Myocyte (in vitro differentiated cells): ENCODE results near the gene SDCBP2. TPM values are rescaled to one million over a fixed set of nuclear protein-coding genes. Genes with fewer than 3 reads are reported as not detected.

Experiments
- DNase-seq: peaks from one replicate; pipeline ENCODE4 v3.0.0-alpha.2; 2012; ENCODE audit warnings: low read depth
- total RNA-seq: library from RNA; depleted of rRNA; stranded (reverse); fragments of >200 nt; gene quantifications from 2 replicates; pipeline ENCODE4 v1.2.3, GENCODE V29; 2014

Gene SDCBP2
- total RNA-seq, 1 donor from 2014 or later, result 1.8 TPM

- DNase-seq, result no peak
These were observed 51.2 kb downstream of the SDCBP2 start for GRCh38 chr20:1277529-1278322.

- DNase-seq, result no peak
These were observed 53.0 kb downstream of the SDCBP2 start for GRCh38 chr20:1275919-1276318.

GRCh38 chr20:1274485-1275311 lies 54.2 kb downstream of the SDCBP2 start:
- peak; percentile 59 for DNase-seq

- peak; percentile 91 for DNase-seq
These were observed 55.6 kb downstream of the SDCBP2 start for GRCh38 chr20:1273366-1273765.

- no peak for DNase-seq
These were observed 56.4 kb downstream of the SDCBP2 start for GRCh38 chr20:1272368-1273100.

GRCh38 chr20:1269850-1270249 lies 59.1 kb downstream of the SDCBP2 start:
- no peak for DNase-seq

- no peak for DNase-seq
These were observed 59.7 kb downstream of the SDCBP2 start for GRCh38 chr20:1269235-1269634.

- peak; percentile 75 for DNase-seq
These were observed 61.0 kb downstream of the SDCBP2 start for GRCh38 chr20:1267809-1268374.

- no peak for DNase-seq
These were observed 61.8 kb downstream of the SDCBP2 start for GRCh38 chr20:1267161-1267560.

GRCh38 chr20:1266167-1266973 lies 62.6 kb downstream of the SDCBP2 start, which contains the start of gene SNPH:
TSS of gene SNPH (plus strand) at chr20:1266294. CDS start at chr20:1296240, 29,946 bp downstream.
- peak; percentile 82 for DNase-seq

- DNase-seq, result no peak
These were observed 63.1 kb downstream of the SDCBP2 start for GRCh38 chr20:1265916-1266166.

GRCh38 chr20:1265226-1265915 lies 63.6 kb downstream of the SDCBP2 start:
- no peak for DNase-seq

GRCh38 chr20:1264727-1265126 lies 64.2 kb downstream of the SDCBP2 start:
- DNase-seq, result no peak

GRCh38 chr20:1263853-1264252 lies 65.1 kb downstream of the SDCBP2 start:
- DNase-seq, result no peak

Other genes with a start within 250 kb of the SDCBP2 start
- 126 and 131 TPM in 2 replicates for gene PSMF1, start 210.5 kb downstream of the SDCBP2 start, total RNA-seq
- gene TMEM74B, start 144.2 kb downstream of the SDCBP2 start, total RNA-seq, result not detected in 2 replicates
- 0.10 TPM in 1 of 2 replicates, not detected in the other for gene C20orf202, start 125.7 kb downstream of the SDCBP2 start, total RNA-seq
- 0.08 and 0.57 TPM in 2 replicates for gene RAD21L1, start 103.1 kb downstream of the SDCBP2 start, total RNA-seq
- 29.4 and 36.5 TPM in 2 replicates for gene SNPH, start 62.8 kb downstream of the SDCBP2 start, total RNA-seq
- gene FKBP1A, start 63.9 kb upstream of the SDCBP2 start, total RNA-seq, result 125 and 146 TPM in 2 replicates
- 49.6 and 67.0 TPM in 2 replicates for gene NSFL1C, start 137.7 kb upstream of the SDCBP2 start, total RNA-seq
- not detected in 2 replicates for gene SIRPB2, start 162.3 kb upstream of the SDCBP2 start, total RNA-seq
- gene SIRPD, start 228.6 kb upstream of the SDCBP2 start, total RNA-seq, result not detected in 2 replicates